GM18873 (cell line): ENCODE measurements around the gene LURAP1L.
"Not testable (repeated sequence)": the region's sequence is repeated elsewhere in the genome, so short reads cannot be mapped to it uniquely, and the experiment has no call there.

Experiments
- ATAC-seq: cut with Tn5 transposase; IDR thresholded peaks from one replicate; pipeline ENCODE4 v1.9.1; 2021; ENCODE audit warnings: mild to moderate bottlenecking, moderate library complexity, moderate number of reproducible peaks; ENCODE audit not compliant: unreplicated experiment, low FRiP score

Gene LURAP1L

GRCh38 chr9:12851341-12852090, 76.7 kb downstream of the LURAP1L start:
- no peak for ATAC-seq

GRCh38 chr9:12853051-12853450, 78.2 kb downstream of the LURAP1L start:
- no peak for ATAC-seq

GRCh38 chr9:12854221-12854620, 79.4 kb downstream of the LURAP1L start:
- no peak for ATAC-seq

GRCh38 chr9:12855066-12855465, 80.2 kb downstream of the LURAP1L start:
- no peak for ATAC-seq

- no peak for ATAC-seq
Observed at GRCh38 chr9:12856603-12857002, 81.8 kb downstream of the LURAP1L start.

GRCh38 chr9:12859704-12860251, 85.0 kb downstream of the LURAP1L start:
- ATAC-seq = no peak

GRCh38 chr9:12860998-12861397, 86.2 kb downstream of the LURAP1L start:
- ATAC-seq = no peak

- ATAC-seq = no peak
Observed at GRCh38 chr9:12862611-12863410, 88.0 kb downstream of the LURAP1L start.

GRCh38 chr9:12863618-12864017, 88.8 kb downstream of the LURAP1L start:
- ATAC-seq = no peak

- ATAC-seq = not testable (repeated sequence)
Observed at GRCh38 chr9:12865380-12865779, 90.6 kb downstream of the LURAP1L start.
